ENCODE measurements around the gene ZNF316. TPM values are rescaled to one million over a fixed set of nuclear protein-coding genes. Genes with fewer than 3 reads are reported as not detected.
A peak's percentile ranks its signal among the peaks of the same experiment; 100 is the strongest.

Gene ZNF316
- total and polyA plus RNA-seq, 7 donors, result 3.6 to 49.6 (median 12.5) TPM

DNA sequence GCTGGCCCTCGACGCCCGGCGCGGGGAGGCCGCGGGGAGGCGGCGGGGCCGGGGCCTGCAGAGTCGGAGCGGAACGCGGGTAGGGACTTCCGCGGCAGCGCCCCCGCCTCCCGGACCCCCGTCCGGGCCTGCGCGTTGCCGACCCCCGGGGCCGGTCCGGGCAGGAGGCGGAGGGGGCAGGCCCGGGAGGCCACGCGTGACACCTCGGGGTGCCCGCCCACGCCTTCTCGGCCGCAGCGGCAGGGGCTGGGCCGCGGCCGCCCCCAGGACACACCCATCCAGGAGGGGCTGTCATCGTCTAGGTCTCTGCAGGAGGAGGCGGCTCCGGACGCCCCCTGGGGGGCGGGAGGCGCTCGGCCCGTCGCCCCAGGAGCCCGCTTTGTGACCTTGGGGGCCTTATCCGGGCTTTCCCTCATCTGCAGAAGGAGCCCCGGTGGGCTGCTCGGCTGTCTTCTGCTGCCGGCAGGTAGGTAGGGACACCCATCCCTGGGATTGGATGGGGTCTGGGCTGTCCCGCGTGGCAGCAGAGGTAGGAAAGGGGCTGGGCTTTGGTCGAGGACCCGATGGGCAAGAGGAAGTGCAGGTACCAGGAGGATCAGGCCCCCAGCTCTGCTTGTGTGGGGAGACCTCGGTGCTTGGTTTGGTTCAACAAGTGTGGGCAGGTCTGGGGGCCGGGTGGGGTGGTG, 569 bp downstream of the ZNF316 start:
- Histone ChIP-seq H3K27me3 (no peaks in the 10 kb centered on the region), H3K27ac (peak overlapping the region; percentile 54 to 84 (median 72)), H3K9me3 (no peaks in the 10 kb centered on the region), H3K4me1 (peaks cover 0 to 31% (median 26%) of the 10 kb centered on the region in 4 donors), H3K36me3 (peaks cover 0 to 24% (median 8%) of the 10 kb centered on the region in 4 donors), H3K4me3 (peak overlapping the region; percentile 63 to 97 (median 88))
- TF ChIP-seq EP300 (IDR thresholded peaks at IDR 0.05) (no peak), POLR2A (IDR thresholded peaks at IDR 0.05) (no peak), POLR2AphosphoS5 (IDR thresholded peaks at IDR 0.05) (no peak)
- TF ChIP-seq, protein P1, sequence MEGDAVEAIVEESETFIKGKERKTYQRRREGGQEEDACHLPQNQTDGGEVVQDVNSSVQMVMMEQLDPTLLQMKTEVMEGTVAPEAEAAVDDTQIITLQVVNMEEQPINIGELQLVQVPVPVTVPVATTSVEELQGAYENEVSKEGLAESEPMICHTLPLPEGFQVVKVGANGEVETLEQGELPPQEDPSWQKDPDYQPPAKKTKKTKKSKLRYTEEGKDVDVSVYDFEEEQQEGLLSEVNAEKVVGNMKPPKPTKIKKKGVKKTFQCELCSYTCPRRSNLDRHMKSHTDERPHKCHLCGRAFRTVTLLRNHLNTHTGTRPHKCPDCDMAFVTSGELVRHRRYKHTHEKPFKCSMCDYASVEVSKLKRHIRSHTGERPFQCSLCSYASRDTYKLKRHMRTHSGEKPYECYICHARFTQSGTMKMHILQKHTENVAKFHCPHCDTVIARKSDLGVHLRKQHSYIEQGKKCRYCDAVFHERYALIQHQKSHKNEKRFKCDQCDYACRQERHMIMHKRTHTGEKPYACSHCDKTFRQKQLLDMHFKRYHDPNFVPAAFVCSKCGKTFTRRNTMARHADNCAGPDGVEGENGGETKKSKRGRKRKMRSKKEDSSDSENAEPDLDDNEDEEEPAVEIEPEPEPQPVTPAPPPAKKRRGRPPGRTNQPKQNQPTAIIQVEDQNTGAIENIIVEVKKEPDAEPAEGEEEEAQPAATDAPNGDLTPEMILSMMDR (IDR thresholded peaks at IDR 0.05), result no peak
- DNase-seq, result no peak
- intact Hi-C loops (cut with DNase I), result no loop called here
- 1% methylated on average over 60 of the region's 60 CpGs for WGBS, 2 donors

DNA sequence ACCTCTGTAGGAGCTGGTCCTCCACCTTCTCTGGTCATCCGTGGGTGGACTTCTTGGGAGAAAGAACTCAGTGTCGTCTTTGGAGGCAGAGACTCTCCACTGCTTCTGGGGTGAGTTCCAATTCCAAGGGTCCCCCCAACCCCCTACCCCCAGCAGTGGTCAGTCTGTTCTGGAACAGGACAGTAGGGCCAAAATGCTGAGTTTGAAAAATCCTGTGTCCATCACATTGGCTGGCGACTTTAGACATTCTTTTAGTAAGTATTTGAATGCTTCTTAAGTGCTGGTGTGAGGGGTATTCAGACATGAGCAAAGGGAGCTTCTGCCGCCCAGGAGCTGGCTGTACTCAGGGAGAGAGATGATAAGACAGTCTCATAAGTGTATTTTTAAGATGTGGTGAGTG, 1.9 kb downstream of the ZNF316 start:
- Histone ChIP-seq H3K27me3 (no peaks in the 10 kb centered on the region), H3K9me3 (no peaks in the 10 kb centered on the region), H3K27ac (no peak overlapping the region), H3K4me1 (peaks cover 0 to 31% (median 26%) of the 10 kb centered on the region in 4 donors), H3K36me3 (peaks cover 0 to 37% (median 21%) of the 10 kb centered on the region in 4 donors), H3K4me3 (peak overlapping the region in 1 of 4 donors; percentile 83)
- TF ChIP-seq EP300 (IDR thresholded peaks at IDR 0.05) (no peak), POLR2A (IDR thresholded peaks at IDR 0.05) (no peak), POLR2AphosphoS5 (IDR thresholded peaks at IDR 0.05) (no peak)
- TF ChIP-seq, protein P1 (IDR thresholded peaks at IDR 0.05), result no peak
- no peak for DNase-seq
- intact Hi-C loops (cut with DNase I), result no loop called here
- 88 to 95% methylated on average over 4 of the region's 4 CpGs for WGBS, 2 donors

DNA sequence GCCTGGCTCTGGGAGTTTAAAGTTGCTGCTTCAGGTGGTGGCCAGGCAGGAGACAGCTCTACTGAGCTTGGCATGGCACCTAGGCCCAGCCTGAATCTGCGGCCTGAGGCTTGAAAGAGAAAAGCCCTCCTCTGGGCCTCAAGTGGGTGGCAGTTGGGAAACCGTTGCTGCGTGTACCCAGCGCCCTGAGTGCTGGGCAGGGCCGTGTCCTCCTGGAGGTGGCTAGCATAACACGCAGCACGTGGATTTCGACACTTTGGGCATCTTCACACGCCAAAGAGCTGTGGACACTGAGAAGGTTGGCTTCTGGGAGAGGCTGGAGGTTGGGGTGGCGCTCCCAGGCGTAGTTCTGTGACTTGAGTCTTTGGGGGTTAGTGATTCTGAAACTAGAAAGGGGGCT, 2.5 kb downstream of the ZNF316 start:
- TF ChIP-seq EP300 (IDR thresholded peaks at IDR 0.05) (no peak), POLR2A (IDR thresholded peaks at IDR 0.05) (no peak), POLR2AphosphoS5 (IDR thresholded peaks at IDR 0.05) (no peak)
- TF ChIP-seq, protein P1 (IDR thresholded peaks at IDR 0.05), result no peak
- no peak overlapping the region for H3K27ac ChIP-seq
- intact Hi-C loops (cut with DNase I), result no loop called here
- DNase-seq, result no peak
- 94 to 95% methylated on average over 11 of the region's 11 CpGs for WGBS, 2 donors
- peaks cover 0 to 31% (median 26%) of the 10 kb centered on the region in 4 donors for H3K4me1 ChIP-seq
- H3K36me3 ChIP-seq, result peaks cover 0 to 43% (median 27%) of the 10 kb centered on the region in 4 donors
- H3K9me3 ChIP-seq, result no peaks in the 10 kb centered on the region
- H3K27me3 ChIP-seq, result no peaks in the 10 kb centered on the region
- H3K4me3 ChIP-seq, result no peak overlapping the region

DNA sequence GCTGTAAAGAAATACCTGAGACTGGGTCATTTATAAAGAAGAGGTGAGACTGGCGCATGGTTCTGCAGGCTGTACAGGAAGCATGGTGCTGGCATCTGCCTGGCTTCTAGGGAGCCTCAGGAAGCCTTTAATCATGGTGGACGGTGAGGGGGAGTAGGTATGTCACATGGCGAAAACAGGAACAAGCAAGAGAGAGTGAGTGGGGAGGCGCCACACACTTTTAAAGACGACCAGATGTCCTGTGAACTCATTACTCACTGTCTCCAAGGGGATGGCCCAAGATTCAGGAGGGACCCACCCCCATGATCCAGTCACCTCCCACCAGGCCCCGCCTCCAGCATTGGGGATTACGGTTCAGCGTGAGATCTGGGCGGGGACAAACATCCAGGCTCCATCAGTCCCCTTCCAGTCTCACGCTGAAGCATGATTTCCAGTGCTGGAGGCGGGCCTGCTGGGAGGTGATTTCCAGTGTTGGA, 3.2 kb downstream of the ZNF316 start:
- peaks cover 0 to 50% (median 33%) of the 10 kb centered on the region in 4 donors for H3K36me3 ChIP-seq
- WGBS, 2 donors, result 78 to 83% methylated on average over 11 of the region's 11 CpGs

More for the DNA sequence above, 3.2 kb downstream of the ZNF316 start:
- Histone ChIP-seq H3K4me1 (peaks cover 0 to 31% (median 26%) of the 10 kb centered on the region in 4 donors), H3K27ac (no peak overlapping the region), H3K27me3 (no peaks in the 10 kb centered on the region), H3K9me3 (no peaks in the 10 kb centered on the region), H3K4me3 (no peak overlapping the region)
- intact Hi-C loops (cut with DNase I), result no loop called here
- DNase-seq, result no peak
- TF ChIP-seq POLR2A (IDR thresholded peaks at IDR 0.05) (no peak), POLR2AphosphoS5 (IDR thresholded peaks at IDR 0.05) (no peak), EP300 (IDR thresholded peaks at IDR 0.05) (no peak)
- TF ChIP-seq, protein P1 (IDR thresholded peaks at IDR 0.05), result no peak
